HepG2 (cell line): Measurements from ENCODE around the gene ATP10D. TPM values are rescaled to one million over a fixed set of nuclear protein-coding genes. Genes with fewer than 3 reads are reported as not detected.
A peak's percentile ranks its signal among the peaks of the same experiment; 100 is the strongest.

Experiments
- AFF4 ChIP-seq: sonication (generic); formaldehyde crosslinking; IDR thresholded peaks from 2 replicates; pipeline ENCODE4 v1.4.0; 2020; ENCODE audit warnings: missing genetic modification reagents
- ATM ChIP-seq: fragments of 450-650 bp; IDR thresholded peaks from 2 replicates; pipeline ENCODE4 v1.7.1; 2017; ENCODE audit warnings: mild to moderate bottlenecking, borderline replicate concordance
- CAMTA2 ChIP-seq: sonication (generic); formaldehyde crosslinking; IDR thresholded peaks from 2 replicates; pipeline ENCODE4 v1.4.0; 2020; ENCODE audit warnings: mild to moderate bottlenecking, missing genetic modification reagents, borderline replicate concordance
- IRX3 ChIP-seq: sonication (generic); formaldehyde crosslinking; IDR thresholded peaks from 2 replicates; pipeline ENCODE4 v1.8.1; 2023; ENCODE audit warnings: mild to moderate bottlenecking, low read depth, missing genetic modification reagents, borderline replicate concordance
- JDP2 ChIP-seq: sonication (generic); formaldehyde crosslinking; IDR thresholded peaks from 2 replicates; pipeline ENCODE4 v1.8.1; 2022; ENCODE audit warnings: missing genetic modification reagents, borderline replicate concordance
- MED1 ChIP-seq: sonication (generic); formaldehyde crosslinking; IDR thresholded peaks from 2 replicates; pipeline ENCODE4 v1.4.0; 2020; ENCODE audit warnings: missing genetic modification reagents
- MTA3 ChIP-seq: sonication (generic); formaldehyde crosslinking; IDR thresholded peaks from 2 replicates; pipeline ENCODE4 v1.4.0; 2020; ENCODE audit warnings: missing genetic modification reagents
- SMARCC2 ChIP-seq: fragments of 450-650 bp; IDR thresholded peaks from 2 replicates; pipeline ENCODE4 v1.6.1; 2017; ENCODE audit warnings: antibody characterized with exemption, mild to moderate bottlenecking
- UBTF ChIP-seq: sonication (generic); formaldehyde crosslinking; IDR thresholded peaks from 2 replicates; pipeline ENCODE4 v1.4.0; 2020; ENCODE audit warnings: mild to moderate bottlenecking, missing genetic modification reagents
- ZBTB44 ChIP-seq: sonication (generic); formaldehyde crosslinking; IDR thresholded peaks from 2 replicates; pipeline ENCODE4 v1.4.0; 2020; ENCODE audit warnings: missing genetic modification reagents
- ZFAT ChIP-seq: sonication (generic); formaldehyde crosslinking; conservative IDR thresholded peaks from 2 replicates; pipeline ENCODE4 v1.8.1; 2023; ENCODE audit warnings: missing genetic modification reagents, inconsistent platforms
- ZNF17 ChIP-seq: sonication (generic); formaldehyde crosslinking; IDR thresholded peaks from 2 replicates; pipeline ENCODE4 v1.5.0; 2020; ENCODE audit warnings: mild to moderate bottlenecking, missing genetic modification reagents
- ZNF235 ChIP-seq: sonication (generic); formaldehyde crosslinking; IDR thresholded peaks from 2 replicates; pipeline ENCODE4 v1.8.1; 2023; ENCODE audit warnings: mild to moderate bottlenecking, missing genetic modification reagents, borderline replicate concordance
- polyA plus RNA-seq, 8 experiments: library from polyadenylated mRNA; depleted of rRNA in 3 of 8; stranded (reverse) in 7 of 8; unstranded in 1 of 8; fragments of >200 nt; fragmentation: Illumina TruSeq in 4 of 8; extraction: Trizol in 4 of 8; gene quantifications; 2 replicates each; pipeline versions ENCODE4 v1.2.1 to v1.2.3, GENCODE V29; 2011 to 2016; ENCODE audit warnings: low read depth in 4 of 8, missing spikeins in 1 of 8, mixed read lengths in 1 of 8; ENCODE audit not compliant: insufficient read depth in 1 of 8
- total RNA-seq, 5 experiments: library from RNA; depleted of rRNA; stranded (reverse); fragments of >200 nt; fragmentation: Illumina TruSeq; extraction: Trizol; gene quantifications; 2 replicates each; pipeline ENCODE4 v1.2.3, GENCODE V29; 2016; ENCODE audit warnings: low read depth in 1 of 5
- TF ChIP-seq, protein P1 (sequence below): IDR thresholded peaks from 2 replicates; pipeline ENCODE4 v1.6.1; 2016
- TF ChIP-seq, protein P2 (sequence below): sonication (generic); formaldehyde crosslinking; IDR thresholded peaks from 2 replicates; pipeline ENCODE4 v1.8.1; 2023; ENCODE audit warnings: missing genetic modification reagents, mild to moderate bottlenecking, borderline replicate concordance
- TF ChIP-seq, protein P3 (sequence below): sonication (generic); formaldehyde crosslinking; conservative IDR thresholded peaks from 2 replicates; pipeline ENCODE4 v1.4.0; 2020; ENCODE audit warnings: mild to moderate bottlenecking, missing genetic modification reagents, moderate library complexity

Gene ATP10D
- total and polyA plus RNA-seq, 2 of the 13 experiments (the other 11 are each of a cell fraction or from before 2014, with no cell fraction given) = 2.2 to 9.8 TPM

DNA sequence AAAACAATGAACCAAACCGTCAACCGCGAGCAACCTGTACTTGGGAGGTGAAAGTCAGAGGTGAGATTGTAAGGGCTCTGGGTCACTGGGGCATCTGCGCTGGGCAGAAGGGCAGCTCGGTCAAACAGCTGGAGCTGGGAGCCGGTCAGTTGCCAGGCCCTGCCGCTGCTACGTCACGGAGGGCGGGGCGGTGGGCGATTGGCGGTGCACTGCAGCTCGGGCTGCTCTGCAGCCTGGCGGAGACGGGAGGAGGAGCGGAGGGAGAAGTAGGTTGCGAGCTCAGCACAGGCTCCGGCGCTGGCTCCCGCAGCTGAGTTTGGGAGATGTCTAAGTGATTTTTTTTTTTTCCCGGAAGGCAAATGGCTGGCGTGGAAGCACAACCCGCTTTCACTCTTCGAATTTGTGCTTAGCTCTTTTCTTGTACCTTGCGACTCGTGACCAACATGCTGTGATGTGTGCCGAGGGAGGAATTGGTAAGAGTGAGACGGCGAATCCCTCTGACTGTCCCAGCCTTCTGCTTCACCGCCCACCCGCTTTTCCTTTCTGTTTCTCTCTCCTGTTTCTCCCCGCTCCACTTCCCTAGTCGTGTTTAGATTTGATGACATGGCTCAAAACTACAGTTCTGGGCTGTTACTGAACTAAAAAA, at the start of gene ATP10D (continued):
- TF ChIP-seq UBTF (CRISPR knock-in tag) = peak; percentile 80
- peak; percentile 27; the same call in 1 of the 2 replicates for TF ChIP-seq MED1 (CRISPR knock-in tag)
- TF ChIP-seq, protein P1, sequence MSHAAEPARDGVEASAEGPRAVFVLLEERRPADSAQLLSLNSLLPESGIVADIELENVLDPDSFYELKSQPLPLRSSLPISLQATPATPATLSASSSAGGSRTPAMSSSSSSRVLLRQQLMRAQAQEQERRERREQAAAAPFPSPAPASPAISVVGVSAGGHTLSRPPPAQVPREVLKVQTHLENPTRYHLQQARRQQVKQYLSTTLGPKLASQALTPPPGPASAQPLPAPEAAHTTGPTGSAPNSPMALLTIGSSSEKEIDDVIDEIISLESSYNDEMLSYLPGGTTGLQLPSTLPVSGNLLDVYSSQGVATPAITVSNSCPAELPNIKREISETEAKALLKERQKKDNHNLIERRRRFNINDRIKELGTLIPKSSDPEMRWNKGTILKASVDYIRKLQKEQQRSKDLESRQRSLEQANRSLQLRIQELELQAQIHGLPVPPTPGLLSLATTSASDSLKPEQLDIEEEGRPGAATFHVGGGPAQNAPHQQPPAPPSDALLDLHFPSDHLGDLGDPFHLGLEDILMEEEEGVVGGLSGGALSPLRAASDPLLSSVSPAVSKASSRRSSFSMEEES (CRISPR knock-in tag) = no peak
- TF ChIP-seq MTA3 (CRISPR knock-in tag) = no peak
- TF ChIP-seq SMARCC2 = no peak
- TF ChIP-seq ZBTB44 (CRISPR knock-in tag) = no peak
- TF ChIP-seq CAMTA2 (CRISPR knock-in tag) = no peak
- TF ChIP-seq IRX3 (CRISPR knock-in tag) = no peak
- no peak for TF ChIP-seq ZNF17
- TF ChIP-seq ATM = no peak
- TF ChIP-seq ZFAT (CRISPR knock-in tag) = no peak
- no peak for TF ChIP-seq JDP2 (CRISPR knock-in tag)
- TF ChIP-seq, protein P2, sequence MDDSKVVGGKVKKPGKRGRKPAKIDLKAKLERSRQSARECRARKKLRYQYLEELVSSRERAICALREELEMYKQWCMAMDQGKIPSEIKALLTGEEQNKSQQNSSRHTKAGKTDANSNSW (CRISPR knock-in tag) = no peak
- TF ChIP-seq, protein P3, sequence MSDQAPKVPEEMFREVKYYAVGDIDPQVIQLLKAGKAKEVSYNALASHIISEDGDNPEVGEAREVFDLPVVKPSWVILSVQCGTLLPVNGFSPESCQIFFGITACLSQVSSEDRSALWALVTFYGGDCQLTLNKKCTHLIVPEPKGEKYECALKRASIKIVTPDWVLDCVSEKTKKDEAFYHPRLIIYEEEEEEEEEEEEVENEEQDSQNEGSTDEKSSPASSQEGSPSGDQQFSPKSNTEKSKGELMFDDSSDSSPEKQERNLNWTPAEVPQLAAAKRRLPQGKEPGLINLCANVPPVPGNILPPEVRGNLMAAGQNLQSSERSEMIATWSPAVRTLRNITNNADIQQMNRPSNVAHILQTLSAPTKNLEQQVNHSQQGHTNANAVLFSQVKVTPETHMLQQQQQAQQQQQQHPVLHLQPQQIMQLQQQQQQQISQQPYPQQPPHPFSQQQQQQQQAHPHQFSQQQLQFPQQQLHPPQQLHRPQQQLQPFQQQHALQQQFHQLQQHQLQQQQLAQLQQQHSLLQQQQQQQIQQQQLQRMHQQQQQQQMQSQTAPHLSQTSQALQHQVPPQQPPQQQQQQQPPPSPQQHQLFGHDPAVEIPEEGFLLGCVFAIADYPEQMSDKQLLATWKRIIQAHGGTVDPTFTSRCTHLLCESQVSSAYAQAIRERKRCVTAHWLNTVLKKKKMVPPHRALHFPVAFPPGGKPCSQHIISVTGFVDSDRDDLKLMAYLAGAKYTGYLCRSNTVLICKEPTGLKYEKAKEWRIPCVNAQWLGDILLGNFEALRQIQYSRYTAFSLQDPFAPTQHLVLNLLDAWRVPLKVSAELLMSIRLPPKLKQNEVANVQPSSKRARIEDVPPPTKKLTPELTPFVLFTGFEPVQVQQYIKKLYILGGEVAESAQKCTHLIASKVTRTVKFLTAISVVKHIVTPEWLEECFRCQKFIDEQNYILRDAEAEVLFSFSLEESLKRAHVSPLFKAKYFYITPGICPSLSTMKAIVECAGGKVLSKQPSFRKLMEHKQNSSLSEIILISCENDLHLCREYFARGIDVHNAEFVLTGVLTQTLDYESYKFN (CRISPR knock-in tag) = no peak
- TF ChIP-seq ZNF235 (CRISPR knock-in tag) = no peak
- TF ChIP-seq AFF4 (CRISPR knock-in tag) = no peak
